Middle frontal gyrus (tissue), 1 donor: Measurements from ENCODE around the gene MT1F.
A peak's percentile ranks its signal among the peaks of the same experiment; 100 is the strongest.
"Not testable (repeated sequence)": the region's sequence is repeated elsewhere in the genome, so short reads cannot be mapped to it uniquely, and the experiment has no call there.

Source experiments
- DNase-seq: peaks from one replicate; pipeline ENCODE4 v3.0.0-alpha.2; 2015; ENCODE audit warnings: low spot score; ENCODE audit errors: extremely low spot score

The MT1F gene

DNA sequence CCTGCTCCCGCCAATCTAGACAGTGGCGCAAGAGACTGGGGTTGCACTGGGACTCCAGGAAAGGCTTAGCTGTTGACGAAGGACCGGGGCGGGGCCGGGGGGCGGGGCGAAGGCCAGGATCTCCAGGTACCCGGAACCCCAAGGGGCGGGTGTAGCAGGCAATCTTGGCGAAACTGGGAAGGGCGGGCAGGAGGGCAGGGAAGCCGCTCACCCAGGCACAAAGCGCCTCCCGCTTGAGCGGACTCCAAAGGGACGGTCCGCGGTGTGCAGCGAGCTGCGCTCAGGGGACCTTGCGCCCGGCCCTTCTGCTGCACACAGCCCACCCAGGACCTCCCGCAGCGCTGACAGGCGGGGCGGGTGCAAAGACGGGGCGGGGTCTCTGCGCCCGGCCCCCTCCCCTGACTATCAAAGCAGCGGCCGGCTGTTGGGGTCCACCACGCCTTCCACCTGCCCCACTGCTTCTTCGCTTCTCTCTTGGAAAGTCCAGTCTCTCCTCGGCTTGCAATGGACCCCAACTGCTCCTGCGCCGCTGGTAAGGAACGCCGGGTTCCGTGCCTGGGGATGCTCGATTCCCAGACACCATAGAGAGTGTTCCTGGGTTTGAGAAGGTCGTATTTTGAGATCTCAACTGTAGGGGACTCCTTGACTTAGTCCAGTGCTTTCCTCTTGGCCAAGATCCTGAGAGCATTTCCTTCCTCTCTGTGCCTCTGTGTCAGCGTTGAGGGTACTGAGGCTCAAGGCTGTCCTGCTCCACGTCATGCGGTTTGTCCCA lies at the start of gene MT1F:
Gene MT1F, plus strand, starts transcription at position 405 of the 772 bp plus-strand sequence. Its CDS starts 100 bp downstream, at position 505.
- DNase-seq: no peak

DNA sequence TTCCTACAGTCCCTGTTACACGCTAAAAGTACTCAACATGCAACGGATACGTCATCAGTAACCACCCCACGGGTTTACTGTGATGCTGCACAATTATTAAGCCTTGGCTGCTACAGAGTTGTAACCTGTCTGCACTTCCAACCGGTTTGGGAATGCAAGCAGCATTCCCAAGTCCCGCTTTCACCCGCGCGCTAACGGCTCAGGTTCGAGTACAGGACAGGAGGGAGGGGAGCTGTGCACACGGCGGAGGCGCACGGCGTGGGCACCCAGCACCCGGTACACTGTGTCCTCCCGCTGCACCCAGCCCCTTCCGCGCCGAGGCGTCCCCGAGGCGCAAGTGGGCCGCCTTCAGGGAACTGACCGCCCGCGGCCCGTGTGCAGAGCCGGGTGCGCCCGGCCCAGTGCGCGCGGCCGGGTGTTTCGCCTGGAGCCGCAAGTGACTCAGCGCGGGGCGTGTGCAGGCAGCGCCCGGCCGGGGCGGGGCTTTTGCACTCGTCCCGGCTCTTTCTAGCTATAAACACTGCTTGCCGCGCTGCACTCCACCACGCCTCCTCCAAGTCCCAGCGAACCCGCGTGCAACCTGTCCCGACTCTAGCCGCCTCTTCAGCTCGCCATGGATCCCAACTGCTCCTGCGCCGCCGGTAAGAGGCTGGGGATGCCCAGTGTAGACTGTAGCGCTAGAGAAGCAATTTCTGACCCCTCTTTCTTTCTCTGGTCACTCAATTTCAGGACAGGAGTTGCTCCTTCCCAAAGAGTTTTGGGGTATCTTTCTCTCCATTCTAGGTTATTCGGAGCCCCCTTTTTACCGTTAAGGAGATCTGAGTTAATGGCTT lies 49.5 kb upstream of the MT1F start, which contains the start of gene MT2A:
Gene MT2A, plus strand, starts transcription at position 542 of the 833 bp plus-strand sequence. Its CDS starts 72 bp downstream, at position 614.
- peak; percentile 90 for DNase-seq

DNA sequence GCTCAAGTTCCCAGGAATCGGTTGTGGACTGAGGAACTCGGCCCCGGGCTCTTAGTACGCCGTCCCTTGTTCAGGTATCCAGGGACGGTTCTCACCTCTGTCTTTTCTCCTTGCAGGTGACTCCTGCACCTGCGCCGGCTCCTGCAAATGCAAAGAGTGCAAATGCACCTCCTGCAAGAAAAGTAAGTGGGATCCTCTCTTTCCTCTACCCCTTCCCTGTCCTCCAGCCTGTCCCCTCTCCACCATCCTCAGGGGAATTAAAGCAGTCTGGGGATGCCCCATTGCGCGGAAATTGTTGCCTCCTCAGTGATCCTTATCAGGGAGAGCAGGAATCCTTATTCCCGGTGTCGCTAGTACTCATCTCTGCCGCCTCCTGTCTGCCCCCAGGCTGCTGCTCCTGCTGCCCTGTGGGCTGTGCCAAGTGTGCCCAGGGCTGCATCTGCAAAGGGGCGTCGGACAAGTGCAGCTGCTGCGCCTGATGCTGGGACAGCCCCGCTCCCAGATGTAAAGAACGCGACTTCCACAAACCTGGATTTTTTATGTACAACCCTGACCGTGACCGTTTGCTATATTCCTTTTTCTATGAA lies 48.8 kb upstream of the MT1F start:
- DNase-seq: no peak

DNA sequence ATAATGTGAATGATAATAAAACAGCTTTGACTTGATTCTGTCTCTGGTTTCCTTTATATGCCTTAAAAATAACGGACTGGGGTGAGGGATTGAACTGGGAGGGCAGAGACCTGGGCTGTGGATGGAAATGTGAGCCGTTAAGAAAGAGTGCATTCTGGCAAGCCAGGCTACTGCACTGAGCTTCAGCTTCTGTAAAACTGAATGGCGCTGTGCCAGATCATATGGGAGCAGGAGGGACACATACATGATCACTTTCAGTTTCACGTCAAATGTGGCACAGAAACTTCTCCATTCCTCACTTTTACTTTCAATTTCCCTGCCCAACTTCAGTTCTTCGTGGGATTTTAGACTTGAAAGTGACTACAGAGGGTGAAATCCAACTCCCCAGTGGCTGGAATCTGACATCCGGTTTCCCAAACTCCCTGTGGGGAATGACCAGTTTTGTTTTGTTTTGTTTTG lies 48.3 kb upstream of the MT1F start:
- no peak for DNase-seq

DNA sequence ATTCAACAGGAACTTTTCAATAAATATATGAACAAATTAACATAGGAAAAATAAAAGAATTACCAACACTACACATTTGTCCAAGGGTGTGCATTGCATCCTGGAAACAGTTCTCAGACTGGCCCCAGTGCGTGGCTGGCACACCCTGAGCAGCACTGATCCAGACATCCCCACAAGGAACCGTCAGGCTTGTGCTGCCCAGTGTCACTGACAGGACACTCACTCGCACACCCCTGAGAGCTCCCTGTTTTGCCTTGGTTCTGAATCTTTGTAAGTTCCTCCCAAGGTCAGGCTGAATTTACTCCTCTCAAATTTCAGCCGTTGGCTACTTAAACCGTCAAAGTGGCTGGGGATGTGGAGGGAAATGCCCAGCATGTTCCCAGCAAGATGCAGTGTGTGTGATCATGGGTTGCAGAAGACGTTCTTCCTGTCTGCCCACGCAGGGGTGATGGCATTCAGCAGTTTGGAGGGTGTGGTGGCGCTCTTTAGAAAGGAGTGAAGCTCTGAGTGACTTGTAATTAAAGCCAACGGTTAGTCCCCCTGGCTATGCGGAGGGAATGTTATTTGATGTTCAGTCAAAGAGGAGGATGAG lies 47.6 kb upstream of the MT1F start:
- no peak for DNase-seq

DNA sequence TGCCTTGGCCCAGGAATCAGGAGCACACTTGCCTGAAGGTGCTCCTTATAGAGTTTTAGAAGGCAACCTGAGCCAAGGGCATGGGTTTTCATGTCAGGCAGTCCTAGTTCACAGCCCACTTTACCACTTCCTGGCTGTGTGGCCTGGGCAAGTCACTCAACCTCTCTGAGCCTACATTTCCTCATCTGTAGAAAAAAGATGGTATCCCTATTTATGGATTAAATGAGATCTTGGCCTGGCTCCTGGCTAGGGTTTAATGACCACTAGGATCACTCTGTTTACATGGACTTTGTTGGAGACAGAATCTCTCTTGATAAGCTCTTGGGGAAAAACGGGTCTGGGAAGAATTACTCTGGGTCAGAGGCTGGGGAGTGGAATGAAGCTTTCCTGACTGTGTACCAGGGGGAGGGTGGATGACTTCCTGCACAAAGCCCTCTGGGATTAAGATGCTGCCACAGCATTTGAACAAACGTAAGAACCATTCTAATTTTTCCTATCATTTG lies 47.1 kb upstream of the MT1F start:
- DNase-seq: no peak

DNA sequence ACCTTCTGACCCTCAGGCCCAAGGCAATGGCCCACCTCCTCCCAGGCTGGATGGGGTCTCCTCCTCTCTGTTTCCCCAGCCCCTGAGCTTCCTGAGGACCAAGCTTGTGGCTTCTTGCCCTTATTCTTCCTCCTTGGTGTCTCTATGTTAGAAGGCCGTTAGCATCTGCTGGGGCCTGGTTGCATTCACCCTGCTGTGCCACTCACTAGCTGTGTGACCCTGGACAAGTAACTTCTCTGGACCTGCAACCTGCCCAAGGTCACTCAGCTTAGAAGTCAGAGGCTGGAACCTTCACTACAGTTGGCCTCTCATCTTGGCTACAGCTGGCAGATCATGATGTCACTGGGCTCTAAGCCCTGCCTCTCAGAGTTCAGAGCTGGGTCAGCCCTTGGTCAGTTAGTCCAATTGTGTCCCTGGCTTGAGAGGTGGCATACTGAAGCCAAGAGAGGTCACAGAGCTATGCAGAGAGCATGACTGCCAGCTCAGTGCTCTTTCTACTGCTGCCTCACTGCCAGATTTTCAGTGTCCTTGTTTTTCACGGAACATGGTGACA lies 46.4 kb upstream of the MT1F start:
- DNase-seq: no peak

DNA sequence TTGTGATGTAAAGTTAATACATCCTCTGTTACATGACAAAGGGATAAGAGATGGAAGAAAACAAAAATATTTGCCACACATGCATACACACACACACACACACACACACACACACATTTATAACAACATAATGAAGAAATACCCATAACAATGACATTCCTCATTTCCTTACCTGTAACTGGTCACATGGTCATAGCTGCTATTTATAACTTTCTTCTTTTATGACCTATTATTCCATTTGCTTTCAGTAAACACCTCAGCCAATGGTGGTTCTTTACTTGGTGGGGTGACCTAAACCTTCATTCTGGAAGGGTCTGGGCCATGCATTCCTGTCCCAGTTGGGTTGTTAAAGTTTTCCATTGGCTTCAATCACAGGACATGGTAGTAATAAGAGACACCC lies 44.1 kb upstream of the MT1F start:
- no peak for DNase-seq

DNA sequence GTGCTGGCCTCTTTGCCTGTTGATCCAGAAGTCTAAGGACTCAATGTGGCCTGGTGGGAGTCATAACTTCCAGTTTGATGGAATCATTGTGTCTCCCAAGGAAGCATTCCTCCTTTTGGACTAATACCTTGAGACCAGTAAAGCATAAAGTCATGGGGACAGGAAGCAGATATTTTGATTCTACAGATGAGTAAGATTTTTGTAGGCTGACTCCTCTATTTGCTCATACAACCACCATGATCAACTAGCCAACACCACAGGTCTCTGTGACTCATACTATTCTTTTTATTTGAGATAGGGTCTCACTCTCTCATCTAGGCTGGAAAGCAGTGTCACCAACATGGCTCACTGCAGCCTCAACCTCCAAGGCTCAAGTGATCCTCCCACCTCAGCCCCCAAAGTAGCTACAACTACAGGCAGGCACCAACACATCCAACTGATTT lies 43.2 kb upstream of the MT1F start:
- no peak for DNase-seq

DNA sequence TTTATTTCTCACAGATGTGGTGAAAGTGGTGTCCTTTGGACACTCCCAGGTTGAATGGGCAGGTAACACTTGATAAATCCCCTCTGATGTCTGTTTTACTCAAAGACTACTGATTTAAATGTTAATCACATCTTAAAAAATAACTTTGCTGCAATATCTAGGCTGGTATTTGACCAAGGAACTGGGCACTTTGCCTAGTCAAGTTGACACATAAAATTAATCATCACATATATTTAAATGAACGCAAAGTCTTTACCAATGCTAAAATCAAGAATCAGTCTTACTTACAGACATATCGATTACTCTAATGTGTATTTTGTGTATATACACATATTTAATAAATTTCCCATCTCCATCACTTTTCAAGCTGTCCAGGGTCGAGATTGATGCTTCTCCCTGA lies 42.4 kb upstream of the MT1F start:
- no peak for DNase-seq

DNA sequence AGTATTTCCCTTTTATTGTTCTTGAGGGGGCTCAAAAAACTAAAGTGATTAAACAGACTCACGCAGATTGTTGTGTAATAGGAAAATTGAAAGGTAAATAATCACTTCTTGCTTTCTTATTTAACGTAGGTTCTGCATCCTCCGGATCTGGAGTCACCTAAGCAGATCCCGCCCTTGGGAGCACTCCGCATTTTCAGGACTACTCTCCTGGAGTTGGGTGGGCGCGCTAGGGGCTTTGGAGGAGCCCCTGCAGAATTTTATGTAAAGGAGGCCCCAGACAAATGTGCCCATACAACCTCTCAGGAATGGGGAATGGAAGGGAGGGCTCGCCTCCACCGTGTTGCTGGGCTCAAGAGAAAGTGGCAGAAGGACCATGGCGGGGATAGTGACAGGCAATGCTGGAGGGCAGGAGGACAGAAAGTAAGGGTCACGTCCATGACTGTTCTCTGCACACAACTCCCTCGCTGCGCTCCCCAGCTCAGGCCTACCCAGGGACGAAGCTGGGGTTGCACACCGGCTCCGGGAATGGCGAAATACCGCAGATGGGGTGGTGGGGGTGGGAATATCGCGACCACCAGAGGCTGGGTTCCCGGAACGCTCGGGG lies 41.0 kb upstream of the MT1F start:
- no peak for DNase-seq

DNA sequence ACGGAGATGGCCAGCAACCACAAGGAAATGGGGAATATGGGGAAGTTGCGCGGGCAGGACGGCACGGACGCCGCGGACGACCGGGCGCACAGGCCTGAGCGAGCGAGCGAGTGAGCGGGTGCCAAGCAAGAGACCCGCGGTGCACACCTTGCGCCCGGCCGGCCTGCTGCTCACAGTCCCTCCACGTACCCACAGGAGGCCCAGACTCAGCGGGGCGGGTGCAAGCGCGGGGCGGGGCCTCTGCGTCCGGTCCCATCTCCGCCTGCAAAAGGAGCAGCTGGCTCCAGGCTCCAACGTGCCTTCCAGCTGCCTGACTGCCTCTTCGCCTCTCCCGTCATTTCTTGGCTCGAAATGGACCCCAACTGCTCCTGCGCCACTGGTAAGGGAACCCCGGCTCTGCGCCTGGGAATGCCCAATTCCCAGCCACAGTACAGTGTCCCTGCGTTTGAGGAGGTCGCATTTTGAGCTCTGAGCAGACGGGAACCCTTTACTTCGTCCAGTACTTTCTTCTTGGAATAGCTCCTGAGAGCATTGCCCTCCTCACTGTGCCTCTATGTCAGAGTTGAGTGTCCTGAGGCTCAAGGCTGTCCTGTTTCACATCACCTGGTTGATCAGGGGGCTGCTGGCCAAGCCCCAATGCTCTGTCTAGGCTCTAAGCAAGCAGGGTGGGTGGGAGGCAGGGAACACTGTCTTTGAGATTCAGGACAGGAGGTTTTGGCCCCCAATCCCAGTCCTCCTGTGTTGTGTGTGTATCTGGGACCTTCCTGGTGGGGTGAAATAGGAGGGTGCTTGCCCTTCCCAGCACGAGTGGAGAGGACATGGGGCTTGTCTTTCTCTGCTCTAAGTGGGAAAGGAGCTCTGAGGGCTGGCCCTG lies 40.3 kb upstream of the MT1F start:
- DNase-seq: no peak

DNA sequence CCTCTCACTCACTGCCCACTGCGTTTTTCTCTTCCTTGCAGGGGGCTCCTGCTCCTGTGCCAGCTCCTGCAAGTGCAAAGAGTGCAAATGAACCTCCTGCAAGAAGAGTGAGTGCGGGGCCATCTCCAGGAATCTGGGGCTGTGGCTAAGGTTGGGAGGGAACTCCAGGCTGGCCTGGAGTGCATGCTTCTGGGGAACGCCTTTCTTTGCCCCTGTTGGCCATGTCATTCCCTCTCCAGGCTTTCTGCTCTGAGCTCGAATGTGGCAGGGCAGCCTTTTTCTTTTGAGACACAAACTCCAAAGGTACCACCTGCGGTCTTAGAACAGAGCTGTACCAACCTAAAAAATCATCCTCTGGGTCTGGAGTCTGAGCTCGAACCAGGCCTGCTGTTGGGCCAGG lies 39.6 kb upstream of the MT1F start:
- DNase-seq: no peak

DNA sequence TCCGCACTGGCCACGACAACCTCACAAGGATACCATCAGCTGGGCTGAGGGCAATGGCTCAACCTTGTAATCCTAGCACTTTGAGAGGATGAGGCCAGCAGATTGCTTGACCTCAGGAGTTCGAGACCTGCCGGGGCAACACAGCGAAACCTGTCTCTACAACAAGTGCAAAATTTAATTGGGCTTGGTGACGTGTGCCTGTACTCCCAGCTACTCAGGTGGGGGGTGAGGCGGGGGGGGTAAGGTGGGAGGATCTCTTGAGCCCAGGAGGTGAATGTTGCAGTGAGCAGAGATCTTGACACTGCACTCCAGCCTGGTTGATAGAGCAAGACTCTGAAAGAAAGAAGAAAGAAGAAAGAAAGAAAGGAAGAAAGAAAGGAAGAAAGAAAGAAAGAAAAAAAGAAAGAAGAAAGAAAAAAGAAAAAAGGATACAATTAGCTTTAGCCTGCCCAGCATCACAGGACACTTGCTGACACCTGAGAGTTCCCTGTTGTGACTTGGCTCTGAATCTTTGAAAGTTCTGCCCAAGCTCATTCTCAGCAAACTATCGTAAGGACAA lies 37.3 kb upstream of the MT1F start:
- DNase-seq: no peak

DNA sequence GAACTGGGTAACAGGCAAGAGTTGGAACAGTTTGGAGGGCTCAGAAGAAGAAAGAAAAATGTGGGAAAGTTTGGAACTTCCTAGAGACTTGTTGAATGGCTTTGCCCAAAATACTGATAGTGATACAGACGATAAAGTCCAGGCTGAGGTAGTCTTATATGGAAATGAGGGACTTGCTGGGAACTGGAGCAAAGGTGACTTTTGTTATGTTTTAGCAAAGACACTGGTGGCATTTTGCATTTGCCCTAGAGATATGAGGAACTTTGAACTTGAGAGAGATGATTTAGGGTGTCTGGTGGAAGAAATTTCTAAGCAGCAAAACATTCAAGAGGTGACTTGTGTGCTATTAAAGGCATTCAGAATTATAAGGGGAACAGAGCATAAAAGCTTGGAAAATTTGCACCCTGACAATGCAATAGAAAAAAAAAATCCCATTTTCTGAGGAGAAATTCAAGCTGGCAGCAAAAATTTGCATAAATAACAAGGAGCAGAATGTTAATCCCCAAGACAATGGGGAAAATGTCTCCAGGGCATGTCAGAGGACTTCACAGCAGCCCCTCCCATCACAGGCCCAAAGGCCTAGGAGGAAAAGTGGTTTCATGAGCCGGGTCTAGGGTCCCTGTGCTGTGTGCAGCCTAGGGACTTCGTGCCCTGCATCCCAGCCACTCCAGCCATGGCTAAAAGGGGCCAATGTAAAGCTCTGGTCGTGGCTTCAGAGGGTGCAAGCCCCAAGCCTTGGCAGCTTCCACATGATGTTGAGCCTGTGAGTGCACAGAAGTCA lies 35.9 kb upstream of the MT1F start:
- not testable (repeated sequence) for DNase-seq

DNA sequence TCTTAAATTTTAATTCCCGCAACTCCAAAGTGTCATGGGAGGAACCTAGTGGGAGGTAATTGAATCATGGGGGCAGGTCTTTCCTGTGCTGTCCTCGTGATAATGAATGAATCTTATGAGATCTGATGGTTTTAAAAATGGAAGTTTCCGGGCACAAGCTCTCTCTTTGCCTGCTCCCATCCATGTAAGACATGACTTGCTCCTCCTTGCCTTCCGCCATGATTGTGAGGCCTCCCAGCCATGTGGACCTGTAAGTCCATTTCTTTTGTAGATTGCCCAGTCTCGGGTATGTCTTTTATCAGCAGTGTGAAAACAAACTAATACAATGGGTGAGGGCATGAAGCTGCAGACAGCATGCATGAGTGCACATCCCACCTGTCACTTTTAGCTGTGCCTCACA lies 34.6 kb upstream of the MT1F start:
- not testable (repeated sequence) for DNase-seq

DNA sequence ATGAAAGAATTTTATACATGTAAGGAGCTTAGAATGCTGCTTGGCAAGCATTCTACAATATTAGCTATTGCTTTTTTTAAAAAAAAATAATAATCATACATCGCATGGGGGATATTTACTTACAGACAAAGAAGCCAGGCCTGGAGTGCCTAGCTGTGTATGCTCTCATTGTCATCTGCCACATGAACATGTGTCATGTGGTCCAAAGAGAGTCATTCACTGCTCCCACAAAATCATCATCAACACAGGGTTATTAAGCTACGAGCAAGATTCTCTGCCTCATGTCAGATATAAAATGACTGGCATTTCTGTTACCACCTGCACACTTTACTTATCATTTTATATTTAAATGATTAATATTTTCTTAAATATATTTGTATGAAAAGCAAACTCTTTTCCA lies 34.1 kb upstream of the MT1F start:
- no peak for DNase-seq

DNA sequence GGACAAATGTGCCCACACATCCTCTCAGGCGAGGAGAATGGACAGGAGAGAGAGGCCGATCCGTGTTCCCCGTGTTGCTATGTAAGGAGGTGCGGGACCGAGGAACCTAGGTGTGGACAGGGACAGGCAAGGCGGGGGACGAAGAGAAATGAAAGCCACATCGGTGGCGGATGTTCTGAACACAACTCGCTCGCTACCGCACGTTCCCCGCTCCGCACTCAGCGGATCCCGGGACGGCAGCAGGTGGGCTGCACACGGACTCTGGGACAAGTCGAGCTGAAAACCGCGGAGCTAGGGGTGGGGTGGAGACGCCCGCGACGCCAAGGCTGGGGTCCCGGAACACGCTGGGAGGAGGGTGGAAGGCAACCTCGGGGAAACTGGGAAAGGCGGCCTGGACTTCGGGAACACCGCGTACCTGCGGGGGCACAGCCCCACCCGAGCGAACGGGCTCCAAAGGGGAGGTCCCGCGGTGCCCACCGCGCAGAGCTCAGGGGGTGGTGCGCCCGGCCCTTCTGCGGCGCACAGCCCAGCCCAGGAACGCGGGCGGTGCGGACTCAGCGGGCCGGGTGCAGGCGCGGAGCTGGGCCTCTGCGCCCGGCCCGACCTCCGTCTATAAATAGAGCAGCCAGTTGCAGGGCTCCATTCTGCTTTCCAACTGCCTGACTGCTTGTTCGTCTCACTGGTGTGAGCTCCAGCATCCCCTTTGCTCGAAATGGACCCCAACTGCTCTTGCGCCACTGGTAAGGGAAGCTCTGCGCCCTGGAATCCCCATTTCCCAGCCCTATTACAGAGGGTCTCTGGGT lies 32.4 kb upstream of the MT1F start, which contains the start of gene MT1E:
Gene MT1E, plus strand, starts transcription at position 642 of the 803 bp plus-strand sequence. Its CDS starts 71 bp downstream, at position 713.
- peak; percentile 41 for DNase-seq
